GM12892 (cell line): ENCODE data around the gene PTPRN2.

Experiments used
- DNase-seq: peaks from one replicate; pipeline ENCODE4 v3.0.0; 2011; ENCODE audit not compliant: insufficient read length
- FAIRE-seq: peaks from 2 replicates; lab custom pipeline; 2011; peaks lifted over from hg19 to GRCh38; lab: Jason Lieb, UNC
- POLR2A ChIP-seq: IDR thresholded peaks from 2 replicates; pipeline ENCODE4 v1.6.1; 2011; ENCODE audit warnings: low read depth, low read length, control low read depth
- POLR2AphosphoS5 ChIP-seq: IDR thresholded peaks from 2 replicates; pipeline ENCODE4 v1.6.1; 2011; ENCODE audit warnings: low read depth, low read length, control low read depth
- TAF1 ChIP-seq: IDR thresholded peaks from 2 replicates; pipeline ENCODE4 v1.6.1; 2011; ENCODE audit warnings: low read depth, mild to moderate bottlenecking, control low read depth, low read length, borderline replicate concordance

Gene PTPRN2

GRCh38 chr7:157951300-157952049 lies 636.1 kb downstream of the PTPRN2 start:
- DNase-seq (no peak), FAIRE-seq (no peak)
- TF ChIP-seq POLR2A (no peak), TAF1 (no peak), POLR2AphosphoS5 (no peak)

GRCh38 chr7:157949711-157950110 lies 637.9 kb downstream of the PTPRN2 start:
- DNase-seq (no peak), FAIRE-seq (no peak)
- no peak for TF ChIP-seq TAF1
- TF ChIP-seq POLR2AphosphoS5 = no peak
- no peak for TF ChIP-seq POLR2A

GRCh38 chr7:157947504-157947903 lies 640.1 kb downstream of the PTPRN2 start:
- TF ChIP-seq POLR2AphosphoS5 = no peak
- TF ChIP-seq TAF1 = no peak
- no peak for TF ChIP-seq POLR2A
- FAIRE-seq = no peak
- no peak for DNase-seq

- no peak for DNase-seq
- FAIRE-seq = no peak
- TF ChIP-seq POLR2A = no peak
- no peak for TF ChIP-seq TAF1
- no peak for TF ChIP-seq POLR2AphosphoS5
Measured at GRCh38 chr7:157946398-157947060, 641.1 kb downstream of the PTPRN2 start.

GRCh38 chr7:157945401-157945800 lies 642.2 kb downstream of the PTPRN2 start:
- FAIRE-seq = no peak
- TF ChIP-seq TAF1 (no peak), POLR2A (no peak)
- no peak for DNase-seq

- TF ChIP-seq POLR2AphosphoS5 (no peak), TAF1 (no peak), POLR2A (no peak)
- no peak for FAIRE-seq
- DNase-seq = no peak
Measured at GRCh38 chr7:157944734-157945291, 642.8 kb downstream of the PTPRN2 start.

- no peak for DNase-seq
- TF ChIP-seq POLR2A (no peak), TAF1 (no peak), POLR2AphosphoS5 (no peak)
- no peak for FAIRE-seq
Measured at GRCh38 chr7:157944051-157944450, 643.6 kb downstream of the PTPRN2 start.

- TF ChIP-seq POLR2A = no peak
- TF ChIP-seq POLR2AphosphoS5 = no peak
- no peak for TF ChIP-seq TAF1
- FAIRE-seq (no peak), DNase-seq (no peak)
Measured at GRCh38 chr7:157943561-157943960, 644.1 kb downstream of the PTPRN2 start.

- TF ChIP-seq TAF1 = no peak
- TF ChIP-seq POLR2AphosphoS5 = no peak
- TF ChIP-seq POLR2A = no peak
- DNase-seq (no peak), FAIRE-seq (no peak)
Measured at GRCh38 chr7:157941210-157941609, 646.4 kb downstream of the PTPRN2 start.

GRCh38 chr7:157940497-157940896 lies 647.1 kb downstream of the PTPRN2 start:
- TF ChIP-seq POLR2A (no peak), TAF1 (no peak), POLR2AphosphoS5 (no peak)
- no peak for FAIRE-seq
- DNase-seq = no peak

GRCh38 chr7:157938211-157938610 lies 649.4 kb downstream of the PTPRN2 start:
- no peak for FAIRE-seq
- TF ChIP-seq POLR2AphosphoS5 = no peak
- TF ChIP-seq TAF1 = no peak
- TF ChIP-seq POLR2A = no peak
- no peak for DNase-seq

GRCh38 chr7:157937406-157937805 lies 650.2 kb downstream of the PTPRN2 start:
- FAIRE-seq (no peak), DNase-seq (no peak)
- TF ChIP-seq POLR2AphosphoS5 (no peak), POLR2A (no peak), TAF1 (no peak)
